GM18951 (cell line): Measurements from ENCODE around the gene TRPC4AP.

Experiments used
- POLR2A ChIP-seq: IDR thresholded peaks from 4 replicates; pipeline ENCODE4 v1.6.1; 2011; ENCODE audit warnings: mild to moderate bottlenecking; ENCODE audit not compliant: insufficient read length, insufficient read depth; ENCODE audit errors: extremely low read depth
- in situ Hi-C: fragments of 300-500 bp; cut with MboI; formaldehyde crosslinking; loops from one replicate; pipeline ENCODE4 v1.12.0; 2022; ENCODE audit warnings: low sequenced_read_pairs, mixed read lengths, inconsistent platforms; ENCODE audit not compliant: unreplicated experiment

The TRPC4AP gene

GRCh38 chr20:34971561-34972235 lies 120.9 kb downstream of the TRPC4AP start:
- in situ Hi-C loops, result no loop called here
- no peak for TF ChIP-seq POLR2A

DNA sequence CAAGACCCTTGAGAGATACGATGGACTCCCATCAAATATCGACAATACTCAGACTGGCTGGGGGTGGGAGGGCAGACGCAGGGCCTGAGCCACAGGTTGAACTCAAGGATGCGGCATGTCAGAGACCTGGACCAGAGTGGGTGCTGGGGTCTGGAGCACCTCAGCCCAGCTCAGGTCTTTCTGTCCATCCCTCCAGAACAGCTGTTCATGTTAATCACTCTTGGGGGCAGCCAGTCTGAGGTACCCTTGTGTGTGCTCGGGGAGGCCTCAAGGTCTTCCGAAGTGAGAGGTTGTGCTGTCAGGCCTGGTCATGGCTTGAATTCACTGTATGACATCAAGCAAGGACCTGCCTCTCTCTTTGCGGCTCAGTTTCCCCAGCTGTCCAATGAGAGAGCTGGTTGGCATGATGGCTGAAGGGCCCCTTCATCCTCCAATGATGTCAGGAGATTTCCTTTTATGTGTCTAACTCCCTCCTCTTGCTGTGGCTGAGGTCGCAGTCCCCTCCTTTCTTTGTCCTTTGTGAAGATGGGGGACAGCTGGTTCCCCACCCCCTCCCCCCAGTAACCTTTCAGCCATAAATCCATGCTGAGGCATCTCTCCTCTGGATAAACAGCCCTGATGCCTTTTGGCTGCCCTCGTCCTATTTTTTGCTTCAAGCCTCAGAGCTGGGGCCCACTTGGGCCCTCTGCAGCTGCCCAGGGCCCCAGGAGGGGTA lies 121.6 kb downstream of the TRPC4AP start:
- in situ Hi-C loops, result no loop called here
- TF ChIP-seq POLR2A, result no peak

- in situ Hi-C loops, result no loop called here
- TF ChIP-seq POLR2A, result no peak
Observed at GRCh38 chr20:34970193-34970840, 122.3 kb downstream of the TRPC4AP start.

DNA sequence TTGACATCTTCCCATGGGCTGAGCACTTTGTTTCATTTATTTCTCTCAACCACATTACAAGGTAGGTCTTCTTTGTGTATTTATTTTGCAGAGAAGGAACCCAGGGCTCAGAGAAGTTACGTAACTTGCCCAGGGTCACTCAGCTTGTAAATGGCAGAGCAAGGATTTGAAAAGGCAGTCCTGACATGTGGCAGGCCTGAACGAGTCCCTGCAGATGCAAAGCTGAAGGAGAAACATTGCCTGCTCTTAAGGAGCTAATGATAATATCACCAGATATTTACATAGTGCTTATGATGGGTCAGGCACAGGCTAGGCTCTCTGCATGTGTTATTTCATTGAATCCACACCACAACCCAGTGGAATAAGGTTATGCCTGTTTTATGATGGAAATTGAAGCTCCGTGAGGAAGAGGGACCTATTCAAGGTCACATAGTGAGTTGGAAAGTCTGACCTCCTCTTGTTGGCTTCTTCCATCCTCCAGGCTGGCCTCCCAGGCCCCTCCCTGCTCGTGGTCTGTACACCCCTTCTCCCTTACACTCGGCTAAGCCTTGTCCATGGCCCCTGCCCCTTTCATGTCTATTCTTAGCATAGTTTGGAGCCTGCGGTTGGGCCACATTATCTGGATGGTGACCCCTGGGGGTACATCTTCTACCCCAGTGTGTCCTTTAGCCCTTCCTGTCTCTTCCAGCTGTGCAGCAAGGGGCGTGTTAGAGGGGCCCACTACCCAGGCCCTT lies 124.4 kb downstream of the TRPC4AP start:
- TF ChIP-seq POLR2A, result no peak
- in situ Hi-C loops, result no loop called here

DNA sequence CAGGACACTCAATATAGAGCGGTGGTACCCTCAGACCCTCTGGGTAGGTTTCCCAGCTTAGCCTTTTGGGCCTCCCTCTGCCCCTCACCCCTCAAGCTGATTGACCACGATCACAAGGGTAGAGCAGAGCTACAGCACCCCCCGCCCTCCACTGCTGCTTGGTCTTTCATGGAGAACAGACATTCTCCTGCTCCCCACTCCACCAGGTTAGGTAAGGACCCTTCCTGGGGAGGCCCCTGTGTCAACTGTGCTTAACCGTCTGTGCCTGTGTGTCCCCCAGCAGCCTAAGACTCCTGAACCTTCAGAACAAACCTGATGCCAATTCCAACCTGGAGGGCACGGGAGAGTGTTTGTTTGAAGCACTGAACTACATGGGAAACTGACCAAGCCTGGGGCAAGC lies 125.2 kb downstream of the TRPC4AP start:
- no peak for TF ChIP-seq POLR2A
- in situ Hi-C loops, result no loop called here

- TF ChIP-seq POLR2A, result no peak
- in situ Hi-C loops, result no loop called here
Observed at GRCh38 chr20:34965051-34965450, 127.6 kb downstream of the TRPC4AP start.

DNA sequence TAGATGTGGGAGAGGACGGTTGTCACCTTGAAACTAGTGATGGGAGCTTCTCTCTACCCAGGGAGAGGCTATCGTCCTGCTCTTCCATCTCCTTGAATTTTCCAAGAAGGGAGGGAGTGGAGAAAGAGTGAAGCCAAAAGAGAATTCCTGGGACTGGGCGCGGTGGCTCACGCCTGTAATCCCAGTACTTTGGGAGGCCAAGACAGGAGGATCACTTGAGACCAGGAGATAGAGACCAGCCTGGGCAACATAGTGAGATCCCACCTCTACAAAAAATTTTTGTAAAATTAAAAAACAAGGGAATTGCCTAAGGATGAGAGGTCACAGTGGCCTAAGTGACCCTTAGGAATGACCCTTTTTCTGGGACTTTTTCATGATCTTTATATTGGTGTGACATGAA lies 128.1 kb downstream of the TRPC4AP start:
- in situ Hi-C loops, result no loop called here
- TF ChIP-seq POLR2A, result no peak

DNA sequence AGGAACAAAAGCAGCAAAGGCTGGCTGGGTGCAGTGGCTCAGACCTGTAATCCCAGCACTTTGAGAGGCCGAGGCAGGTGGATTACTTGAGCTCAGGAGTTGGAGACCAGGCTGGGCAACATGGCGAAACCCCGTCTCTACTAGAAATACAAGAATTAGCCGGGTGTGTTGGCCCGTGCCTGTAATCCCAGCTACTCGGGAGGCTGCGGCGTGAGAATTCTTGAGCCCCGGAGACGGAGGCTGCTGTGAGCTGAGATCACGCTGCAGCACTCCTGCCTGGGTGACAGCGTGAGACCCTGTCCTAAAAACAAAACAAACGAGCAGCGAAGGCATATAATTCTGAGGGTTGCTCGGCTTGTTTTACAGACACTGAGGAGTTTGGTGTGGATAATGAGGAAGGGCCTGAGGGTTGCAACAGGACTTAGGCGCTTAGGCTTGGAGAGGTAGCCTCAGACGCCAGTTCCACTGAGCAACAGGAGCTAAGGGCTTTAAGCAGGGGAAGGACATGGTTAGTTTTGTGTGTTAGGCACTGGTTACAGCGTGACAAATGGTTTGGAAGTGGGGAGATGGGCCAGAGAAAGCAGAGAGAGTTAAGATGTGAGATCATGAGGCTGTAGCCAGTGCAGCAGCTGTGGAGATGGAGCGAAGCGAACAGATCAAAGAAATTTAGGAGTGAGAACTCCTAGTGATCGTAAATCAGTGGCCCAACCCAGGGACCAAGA lies 135.7 kb downstream of the TRPC4AP start:
- TF ChIP-seq POLR2A, result no peak
- in situ Hi-C loops, result no loop called here

DNA sequence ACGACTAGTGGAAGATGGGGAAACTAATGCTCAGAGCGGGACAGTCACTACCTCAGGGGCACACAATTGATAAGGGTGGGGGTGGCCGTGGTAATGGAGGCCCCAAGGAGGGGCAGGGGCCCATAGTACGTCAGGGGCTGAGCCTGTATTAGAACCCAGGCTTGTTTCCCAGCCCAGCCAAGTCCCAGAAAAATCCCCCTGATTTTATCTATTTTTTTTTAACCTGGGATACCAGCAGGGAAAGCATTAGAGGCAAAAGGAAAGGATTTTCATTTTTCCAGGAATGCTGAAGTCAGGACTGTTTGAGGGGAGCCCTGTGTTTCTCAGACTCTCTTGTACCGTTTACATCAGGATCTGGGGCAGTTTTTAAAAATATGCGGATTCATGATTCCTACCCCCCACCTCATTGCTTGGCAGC lies 136.6 kb downstream of the TRPC4AP start:
- in situ Hi-C loops, result no loop called here
- no peak for TF ChIP-seq POLR2A

GRCh38 chr20:34955231-34956040 lies 137.2 kb downstream of the TRPC4AP start, which contains the start of the genes GSS and MYH7B:
Gene GSS (minus strand): TSS chr20:34955806. CDS start chr20:34951852, 3,954 bp downstream.
Gene MYH7B (plus strand): TSS chr20:34955868. CDS start chr20:34978006, 22,138 bp downstream.
- in situ Hi-C loops, result no loop called here
- TF ChIP-seq POLR2A, result peak; percentile 87

DNA sequence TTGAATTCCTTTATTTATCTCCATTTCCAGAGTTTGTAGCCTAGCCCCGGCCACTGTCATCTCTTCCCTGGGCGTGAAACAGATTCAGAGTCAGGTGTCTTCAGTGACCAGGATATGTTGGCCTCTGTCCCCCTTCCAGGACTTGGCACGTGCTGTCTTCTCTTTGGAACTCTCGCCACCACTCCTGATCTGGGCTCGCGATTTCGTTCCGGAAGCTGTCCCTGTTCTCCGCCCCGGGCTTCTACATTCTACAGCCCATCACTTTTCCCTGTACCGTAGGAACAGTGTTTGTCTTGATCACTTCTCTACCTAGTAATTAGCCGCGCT lies 137.7 kb downstream of the TRPC4AP start:
- in situ Hi-C loops, result no loop called here
- no peak for TF ChIP-seq POLR2A

DNA sequence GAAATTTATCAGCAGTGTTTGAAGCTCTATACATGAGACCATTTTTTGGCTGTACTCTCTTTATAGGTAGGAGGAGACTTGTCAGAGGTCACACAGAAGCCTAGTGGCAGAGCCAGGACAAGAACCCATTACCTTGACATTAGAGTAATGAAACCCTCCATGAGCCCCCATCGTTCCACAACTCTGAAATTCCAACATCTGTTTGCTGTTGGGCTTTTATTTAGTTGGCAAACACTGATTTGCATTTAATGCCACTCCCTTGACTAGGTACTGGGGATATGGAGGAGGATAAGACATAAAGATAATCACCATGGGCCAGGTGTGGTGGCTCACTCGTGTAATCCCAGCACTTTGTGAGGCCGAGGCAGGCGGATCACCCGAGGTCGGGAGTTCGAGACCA lies 138.6 kb downstream of the TRPC4AP start:
- in situ Hi-C loops, result no loop called here
- TF ChIP-seq POLR2A, result no peak
